Pons (tissue), 1 donor: ENCODE results near the gene DSCAM.

Experiments
- DNase-seq: peaks from one replicate; pipeline ENCODE4 v3.0.0-alpha.2; 2016; ENCODE audit warnings: low spot score

DSCAM gene

DNA sequence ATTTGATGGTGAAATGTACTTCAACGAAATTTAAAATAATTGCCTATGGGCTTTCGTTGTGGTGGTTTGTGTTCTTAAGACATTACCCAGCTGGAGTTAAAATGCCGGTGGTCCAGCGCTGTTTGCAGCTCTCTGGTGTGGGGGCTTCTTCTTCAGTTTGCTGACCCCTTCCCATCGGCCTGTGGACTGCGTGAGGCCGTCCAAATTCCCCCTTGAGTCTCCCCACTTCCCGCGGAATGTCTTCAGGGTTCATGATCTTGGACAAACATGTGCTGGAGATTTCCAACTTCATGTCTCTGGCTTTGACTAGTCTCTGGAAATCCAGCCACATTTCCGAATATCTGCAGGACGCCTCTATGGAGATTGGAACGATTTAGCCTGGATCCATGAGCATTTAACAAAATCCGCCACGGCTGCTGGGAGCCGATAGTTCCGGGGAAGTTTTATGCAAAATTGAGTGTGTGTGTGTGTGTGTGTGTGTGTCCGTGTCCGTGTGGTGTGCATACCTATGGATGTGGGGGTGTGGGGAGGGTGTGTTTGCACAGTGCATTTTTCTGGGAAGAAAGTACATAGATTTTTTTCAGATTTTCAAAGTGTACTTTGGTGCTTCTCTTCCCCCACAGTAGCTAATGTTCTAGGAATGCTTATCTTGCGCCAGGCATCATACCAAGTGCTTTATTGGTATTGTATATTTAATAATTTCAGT is 862.5 kb downstream of the DSCAM start:
- no peak for DNase-seq

GRCh38 chr21:39980241-39980820 is 866.6 kb downstream of the DSCAM start:
- no peak for DNase-seq

GRCh38 chr21:39979321-39979720 is 867.6 kb downstream of the DSCAM start:
- DNase-seq = no peak

- DNase-seq = no peak
Measured at GRCh38 chr21:39976800-39977199, 870.2 kb downstream of the DSCAM start.

DNA sequence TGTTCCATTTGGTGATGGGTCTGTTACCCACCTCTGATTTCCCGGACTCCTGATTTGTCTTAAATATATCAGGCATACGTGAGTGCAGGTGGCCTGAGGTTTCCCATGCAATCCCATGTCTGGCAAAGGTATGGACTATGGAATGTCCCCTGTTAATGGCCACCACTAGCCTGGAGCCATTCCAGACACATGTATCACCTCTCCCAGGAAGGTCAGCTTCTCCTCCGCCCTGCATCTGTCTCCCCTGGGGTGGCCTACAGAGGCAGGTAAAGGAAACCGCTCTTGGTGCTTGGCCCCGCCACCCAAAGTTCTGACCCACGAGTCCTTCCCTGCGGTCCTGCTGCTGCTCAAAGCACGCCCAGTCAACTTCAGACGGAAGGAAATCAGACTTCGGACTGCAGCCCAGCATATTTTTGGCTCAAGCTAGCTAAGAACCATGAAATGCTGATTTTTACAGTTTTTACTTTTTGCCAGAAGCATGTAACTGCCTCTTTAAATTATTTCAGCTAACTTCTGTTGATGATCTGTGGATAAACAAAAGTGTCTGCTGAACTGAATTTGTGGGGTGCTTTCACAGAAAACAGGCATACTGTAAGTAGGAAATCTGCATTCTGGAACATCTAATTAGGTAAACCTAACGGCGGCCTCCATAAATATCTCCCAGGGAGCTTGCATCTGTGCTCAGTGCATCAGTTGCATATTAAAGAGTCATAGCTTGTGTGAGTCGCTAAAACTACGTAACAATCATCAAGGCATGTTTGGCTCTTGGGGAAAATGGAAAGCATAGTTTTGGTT is 873.8 kb downstream of the DSCAM start:
- DNase-seq = no peak

- no peak for DNase-seq
Measured at GRCh38 chr21:39972471-39972870, 874.5 kb downstream of the DSCAM start.

GRCh38 chr21:39971956-39972355 is 875.0 kb downstream of the DSCAM start:
- no peak for DNase-seq

DNA sequence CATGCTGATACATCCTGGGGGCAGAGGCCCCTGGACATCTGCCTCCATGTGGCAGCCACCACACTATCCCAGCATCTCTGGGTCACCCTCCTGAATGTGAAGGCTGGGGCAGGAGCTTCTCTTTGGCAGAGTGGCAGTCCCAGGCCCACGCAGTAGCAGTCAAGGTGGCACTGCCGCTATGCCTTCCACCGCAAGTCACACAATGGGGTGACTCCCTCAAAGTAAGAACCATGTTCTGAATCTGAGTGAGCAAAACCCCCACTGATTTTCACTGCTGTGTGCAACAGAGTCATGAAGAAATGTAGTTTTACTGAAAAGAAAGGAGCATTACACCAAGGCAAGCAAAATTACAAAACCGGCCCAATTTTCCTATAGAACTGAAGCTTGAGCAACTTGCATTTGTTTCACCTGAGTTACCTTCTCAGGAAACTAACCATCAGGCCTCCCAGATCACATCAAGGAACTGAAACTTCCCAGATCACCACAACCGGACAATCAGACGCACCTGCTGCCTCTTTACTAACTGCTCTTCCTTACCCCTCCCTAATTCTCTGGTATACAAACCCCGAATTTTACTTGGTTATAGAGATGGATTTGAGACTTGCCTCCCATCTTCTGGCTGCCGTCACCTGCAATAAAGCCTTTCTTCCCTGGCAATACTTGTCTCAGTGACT is 877.1 kb downstream of the DSCAM start:
- no peak for DNase-seq

GRCh38 chr21:39968010-39968409 is 878.9 kb downstream of the DSCAM start:
- no peak for DNase-seq

DNA sequence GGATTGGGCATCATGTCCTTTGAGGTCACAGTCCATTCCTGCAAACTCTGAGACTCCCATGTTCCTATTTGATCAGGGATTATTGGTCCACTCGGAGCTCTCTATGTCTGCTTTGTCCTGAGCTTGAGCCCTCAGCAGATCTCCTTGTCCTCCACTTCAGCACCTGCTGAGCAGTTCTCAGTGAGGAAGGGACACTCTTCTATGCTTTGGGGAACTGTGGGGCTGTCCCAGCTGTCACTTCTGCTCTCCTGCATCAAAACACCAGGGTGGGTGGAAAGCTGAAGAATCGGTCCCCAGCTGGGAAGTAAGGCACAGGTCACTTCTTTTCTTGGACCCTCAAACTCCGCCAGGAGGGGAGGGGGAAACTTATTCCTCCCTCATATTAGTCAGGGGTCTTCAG is 880.2 kb downstream of the DSCAM start:
- no peak for DNase-seq

GRCh38 chr21:39965026-39965425 is 881.9 kb downstream of the DSCAM start:
- no peak for DNase-seq

- no peak for DNase-seq
Measured at GRCh38 chr21:39961251-39961650, 885.7 kb downstream of the DSCAM start.
